Measurements from ENCODE around the gene TRIM62.

Gene TRIM62

DNA sequence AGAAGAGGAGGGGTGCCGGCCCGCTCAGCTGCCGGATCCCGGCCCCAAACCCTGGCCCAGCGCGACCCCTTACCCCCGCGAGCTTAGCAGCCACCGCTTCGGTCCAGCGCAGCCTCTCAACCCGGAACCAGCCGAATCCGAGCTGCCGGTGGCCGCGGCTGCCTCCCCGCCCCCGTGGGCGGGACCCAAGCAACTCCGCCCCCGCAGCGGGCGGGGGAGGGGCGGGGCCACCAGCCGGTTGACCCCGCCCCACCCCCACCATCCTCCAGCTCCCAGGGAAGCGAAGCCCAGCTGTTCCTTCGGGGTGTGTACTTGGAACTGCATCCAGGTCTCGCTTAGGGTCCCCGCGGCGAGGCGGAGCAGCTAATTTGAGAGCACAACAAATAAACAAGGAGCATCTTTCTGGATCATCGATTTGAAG lies at the start of gene TRIM62:
Gene TRIM62, minus strand, starts transcription at position 123 of the 421 bp plus-strand sequence. CDS start 611 bp downstream, outside the sequence.
- DNase-seq = peak; percentile 67

DNA sequence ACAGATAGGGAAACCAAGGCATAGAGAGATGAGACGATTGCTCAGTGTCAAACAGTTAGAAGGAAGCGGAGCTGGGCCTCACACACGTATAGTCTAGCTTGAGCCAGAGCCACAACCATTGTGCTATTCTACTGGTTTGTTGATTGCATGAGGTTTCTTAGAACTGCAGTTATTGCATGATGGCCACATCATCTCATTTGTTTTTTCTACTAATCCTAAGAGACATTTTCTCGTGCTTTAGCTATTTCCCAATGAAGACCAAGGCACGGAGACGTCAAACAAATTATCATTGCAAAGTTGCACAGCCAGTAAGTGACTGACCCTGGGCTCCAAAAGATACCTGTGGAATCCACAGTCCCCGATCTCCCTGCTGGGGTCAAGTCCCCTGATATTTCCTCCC lies 49.3 kb upstream of the TRIM62 start:
- DNase-seq = no peak

GRCh38 chr1:33228935-33229487 lies 47.2 kb upstream of the TRIM62 start:
- no peak for DNase-seq

GRCh38 chr1:33225586-33225985 lies 43.7 kb upstream of the TRIM62 start:
- DNase-seq = no peak

- DNase-seq = no peak
Measured at GRCh38 chr1:33224166-33224707, 42.4 kb upstream of the TRIM62 start.

GRCh38 chr1:33222381-33222780 lies 40.5 kb upstream of the TRIM62 start:
- no peak for DNase-seq

DNA sequence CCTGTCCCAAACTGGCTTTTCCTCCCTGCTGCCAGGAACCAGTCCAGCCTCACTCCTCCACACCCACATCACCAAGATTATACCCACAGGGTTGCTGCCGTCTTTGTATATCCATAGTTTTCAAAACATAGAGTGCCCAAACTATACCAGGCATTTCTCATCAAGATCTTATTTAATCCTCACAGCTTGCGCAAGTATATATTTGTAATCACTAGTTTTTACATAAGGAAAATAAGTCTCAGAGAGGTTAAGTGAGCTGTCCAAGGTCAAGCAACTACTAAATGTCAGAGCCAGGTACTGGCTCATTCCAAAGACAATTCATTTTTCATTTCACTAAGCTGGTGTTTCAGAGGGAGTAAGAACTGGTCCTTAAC lies 39.5 kb upstream of the TRIM62 start:
- no peak for DNase-seq

GRCh38 chr1:33220676-33221384 lies 39.0 kb upstream of the TRIM62 start:
- DNase-seq = no peak

DNA sequence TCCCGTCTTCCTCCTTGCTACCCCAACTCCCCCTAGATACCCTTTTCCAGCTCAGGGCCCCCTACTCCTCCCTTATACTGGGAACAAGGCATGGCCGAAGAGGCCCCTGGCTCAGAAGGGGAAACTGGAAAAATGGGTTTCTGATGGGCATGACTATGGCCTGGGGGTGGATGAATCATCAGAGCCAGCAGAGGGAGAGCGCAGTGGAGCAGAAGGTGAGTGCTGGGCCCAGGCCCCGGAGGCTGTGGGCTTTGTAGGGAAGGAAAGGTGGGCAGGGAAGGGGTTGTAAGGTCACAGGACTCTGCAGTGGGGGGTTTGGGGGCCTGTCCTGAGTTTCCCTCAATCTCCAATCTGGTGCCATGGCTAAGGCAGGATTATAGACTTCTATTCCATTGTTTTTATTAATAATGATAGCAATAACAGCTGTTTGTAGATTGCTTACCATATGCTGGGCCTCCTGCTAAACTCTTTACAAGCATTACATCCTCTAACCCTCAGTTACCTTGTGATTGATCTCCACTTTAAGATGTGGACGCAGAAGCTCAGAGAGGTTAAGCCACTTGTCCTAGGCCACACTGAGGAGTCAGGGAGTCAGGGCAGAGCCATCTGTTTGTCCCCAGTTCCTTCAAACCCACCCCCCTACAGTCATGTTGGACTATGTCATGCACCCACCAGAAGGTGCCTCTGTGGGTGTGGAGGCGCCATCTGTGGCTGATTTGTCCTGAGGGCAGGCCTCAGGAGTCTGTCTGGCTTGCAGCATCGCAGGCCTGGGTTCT lies 38.2 kb upstream of the TRIM62 start:
- no peak for DNase-seq

- no peak for DNase-seq
Measured at GRCh38 chr1:33211972-33212371, 30.1 kb upstream of the TRIM62 start.

GRCh38 chr1:33206340-33206739 lies 24.5 kb upstream of the TRIM62 start:
- no peak for DNase-seq

- no peak for DNase-seq
Measured at GRCh38 chr1:33195556-33195955, 13.7 kb upstream of the TRIM62 start.

DNA sequence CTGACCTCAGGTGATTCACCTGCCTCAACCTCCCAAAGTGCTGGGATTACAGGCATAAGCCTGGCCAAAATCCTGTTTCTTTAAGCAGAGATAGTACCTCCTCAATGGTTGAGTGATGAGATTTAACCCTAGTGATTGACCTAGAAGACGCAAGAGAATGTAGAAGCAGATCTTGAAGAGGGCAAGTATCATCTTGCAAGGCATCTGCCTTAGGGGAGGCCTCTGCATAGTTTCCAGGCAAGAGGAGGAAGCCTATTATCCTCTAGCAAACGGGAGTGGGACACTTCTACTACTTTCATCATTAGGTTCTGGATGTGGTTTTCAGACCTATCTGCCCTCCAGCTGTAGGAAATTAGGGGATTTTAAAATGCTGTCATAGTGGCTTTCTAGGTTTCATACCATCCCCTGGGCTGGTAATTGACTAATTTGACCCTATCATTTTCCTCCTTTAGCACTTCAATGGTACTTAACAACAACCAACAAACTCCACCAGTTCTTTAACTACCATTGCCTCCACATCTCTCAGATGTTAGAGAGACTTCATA lies 10.0 kb upstream of the TRIM62 start:
- DNase-seq = no peak

DNA sequence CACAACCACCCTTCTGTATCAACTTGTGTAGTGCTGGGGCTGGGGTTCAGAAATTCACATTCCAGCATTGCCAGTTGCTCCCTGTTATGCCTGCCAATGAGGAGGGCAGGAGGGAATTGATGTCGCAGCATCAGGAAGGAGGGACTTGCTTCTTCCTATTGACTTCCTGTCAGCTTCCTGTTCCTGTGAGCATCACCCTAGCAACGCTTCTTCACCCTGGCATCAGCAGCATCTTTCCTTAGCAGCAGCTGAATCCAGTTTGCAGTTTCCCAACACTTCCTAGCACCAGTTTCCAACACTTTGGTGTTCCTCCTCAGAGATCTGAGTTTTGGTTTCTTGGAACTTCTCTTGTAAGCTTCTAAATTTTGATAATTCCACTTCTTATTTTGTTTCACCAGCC lies 8.9 kb upstream of the TRIM62 start:
- no peak for DNase-seq

- DNase-seq = no peak
Measured at GRCh38 chr1:33188572-33189275, 6.9 kb upstream of the TRIM62 start.

DNA sequence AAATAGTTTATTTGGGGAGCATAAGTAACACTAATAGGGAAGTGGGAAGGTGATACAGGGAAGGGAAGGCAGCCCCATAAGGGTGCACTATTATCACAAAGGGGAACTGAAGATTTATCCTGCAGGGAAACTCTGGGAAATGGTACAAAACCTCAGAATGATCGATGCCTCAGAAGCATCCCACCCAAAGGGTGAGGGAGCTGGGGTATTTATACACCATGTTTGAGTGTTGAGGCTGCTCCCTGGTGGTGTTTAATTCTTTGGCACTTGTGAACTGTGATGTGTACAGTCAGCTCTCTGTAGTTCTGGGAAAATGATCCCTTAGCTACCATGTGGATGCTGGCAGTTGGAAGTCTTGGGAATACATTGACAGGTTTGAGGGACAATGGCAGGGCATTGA lies 5.1 kb upstream of the TRIM62 start:
- no peak for DNase-seq

DNA sequence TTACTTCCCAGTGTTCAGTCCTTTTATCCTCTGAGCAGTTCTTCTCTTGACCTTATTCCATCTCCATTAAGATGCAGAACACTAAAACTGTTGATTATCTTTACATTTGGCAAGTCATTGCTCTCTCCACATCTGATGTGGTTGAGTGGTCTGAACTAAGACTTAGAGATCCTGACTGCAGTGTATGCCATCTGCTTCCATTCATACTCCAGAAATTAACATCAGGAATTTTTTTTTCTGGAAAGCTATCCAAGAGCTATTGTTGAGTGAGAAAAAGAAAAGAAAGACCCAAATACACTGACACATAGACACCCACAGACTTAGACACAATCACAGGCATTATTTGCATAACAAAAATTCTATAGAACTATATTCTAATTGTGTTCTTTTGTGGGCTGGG lies 3.7 kb upstream of the TRIM62 start:
- no peak for DNase-seq

- no peak for DNase-seq
Measured at GRCh38 chr1:33183306-33183705, 1.5 kb upstream of the TRIM62 start.

DNA sequence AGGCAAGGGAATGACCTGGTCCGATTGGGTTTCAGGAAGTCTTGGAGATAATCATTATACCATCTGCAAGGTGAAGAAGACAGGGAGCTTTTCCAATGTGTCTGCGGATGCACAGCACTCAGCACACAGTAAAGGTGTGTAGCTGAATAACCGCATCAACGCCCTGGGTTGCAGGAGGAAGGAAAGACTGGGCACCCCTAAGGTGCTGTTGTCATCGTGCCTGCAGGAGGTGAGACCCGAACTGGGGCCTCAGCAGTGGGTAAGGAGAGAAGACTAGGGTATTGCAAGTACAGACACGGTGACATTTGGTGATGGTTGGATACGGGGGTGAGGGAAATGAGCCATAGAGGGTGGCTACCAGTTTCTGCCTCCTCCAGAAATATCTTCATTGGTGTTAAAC lies 1.1 kb upstream of the TRIM62 start:
- DNase-seq = no peak

DNA sequence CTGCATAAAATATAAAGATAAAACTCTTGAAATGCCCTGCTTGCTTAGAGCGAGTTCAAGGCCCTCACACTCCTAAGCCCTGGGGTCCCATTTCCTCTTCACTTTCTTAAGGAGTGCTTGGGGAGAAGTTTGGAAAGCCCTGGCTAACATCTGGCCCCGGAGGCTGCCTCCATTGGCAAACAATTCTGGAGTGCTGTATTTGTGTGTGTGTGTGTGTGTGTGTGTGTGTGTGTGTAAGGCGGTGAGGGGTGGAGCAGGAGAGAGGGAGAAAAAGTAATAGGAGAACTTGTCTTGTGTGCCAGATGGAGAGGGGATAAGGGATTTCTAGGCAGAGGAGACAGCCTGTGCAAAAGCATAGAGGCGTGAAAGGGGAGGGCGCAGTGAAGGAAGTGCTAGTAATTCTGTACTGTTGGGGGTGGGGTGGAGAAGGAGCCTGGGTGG lies 578 bp upstream of the TRIM62 start:
- DNase-seq = no peak

DNA sequence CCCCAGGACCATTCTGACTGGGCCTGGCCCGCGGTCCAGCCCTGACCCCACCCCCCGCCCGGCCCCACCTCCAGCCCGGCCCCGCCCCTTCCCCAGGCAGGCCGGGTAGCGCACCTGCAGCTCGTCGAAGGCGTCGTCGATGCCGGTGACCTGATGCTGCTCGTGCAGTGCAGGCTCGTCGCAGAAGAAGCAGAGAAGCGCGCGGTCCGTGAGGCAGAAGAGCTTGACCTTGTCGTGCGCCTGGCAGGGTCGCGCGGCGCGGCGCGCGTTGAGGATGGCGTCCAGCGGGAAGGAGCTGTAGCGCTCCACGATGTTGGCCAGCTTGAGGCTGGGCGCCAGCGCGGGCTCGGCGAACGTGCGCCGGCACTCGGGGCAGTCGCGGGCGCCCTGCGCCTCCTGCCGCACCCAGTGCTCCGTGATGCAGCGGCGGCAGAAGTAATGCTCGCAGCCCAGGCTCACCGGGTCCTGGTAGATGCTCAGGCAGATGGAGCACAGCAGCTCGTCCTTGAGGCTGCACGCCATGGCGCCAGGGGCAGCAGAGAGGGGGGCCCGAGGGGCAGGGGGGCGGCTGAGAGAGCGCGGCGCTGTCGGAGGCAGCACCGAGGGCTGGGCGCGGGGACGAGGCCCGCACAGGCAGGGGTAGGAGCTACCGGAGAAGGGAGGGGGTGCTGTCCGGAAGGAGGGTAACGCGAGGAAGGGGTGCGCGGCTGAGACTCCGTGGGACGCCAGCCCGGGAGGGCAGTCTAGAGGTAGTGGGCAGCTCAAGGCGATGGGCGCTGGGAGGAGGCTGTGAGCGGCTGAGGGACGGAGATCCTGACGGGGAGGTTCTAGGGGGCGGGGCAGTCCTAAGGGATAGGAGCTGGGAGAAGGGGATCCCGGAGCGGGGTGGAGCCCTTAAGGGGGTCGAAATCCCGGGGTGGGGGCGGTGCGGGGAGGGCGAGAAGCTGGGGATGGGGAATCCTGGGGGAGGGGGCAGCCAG lies 642 bp downstream of the TRIM62 start:
- peak; percentile 79 for DNase-seq
